DOHH2 (cell line): Measurements from ENCODE around the gene IFT43.

ENCODE experiments used
- H3F3A ChIP-seq: fragments of 200-600 bp; sonication (generic), shearing (Covaris generic); 2 replicates; pipeline ENCODE4 v1.6.0; 2016; ENCODE audit warnings: antibody characterized with exemption, mild to moderate bottlenecking; ENCODE audit not compliant: control insufficient read depth, insufficient read depth
- H3K27ac ChIP-seq: fragments of 200-600 bp; sonication (generic); 2 replicates; pipeline ENCODE4 v1.5.1; 2014; ENCODE audit warnings: low read depth, mild to moderate bottlenecking, low read length, moderate library complexity
- H3K27me3 ChIP-seq: fragments of 200-600 bp; sonication (generic); 2 replicates; pipeline ENCODE4 v1.6.1; 2014; ENCODE audit warnings: mild to moderate bottlenecking, low read length, mixed read lengths; ENCODE audit not compliant: control insufficient read depth
- H3K36me3 ChIP-seq: fragments of 200-600 bp; sonication (generic); 2 replicates; pipeline ENCODE4 v1.6.1; 2014; ENCODE audit warnings: mild to moderate bottlenecking, low read length, moderate library complexity, mixed read lengths; ENCODE audit not compliant: control insufficient read depth
- H3K4me1 ChIP-seq: fragments of 200-600 bp; sonication (generic); 2 replicates; pipeline ENCODE4 v1.6.1; 2014; ENCODE audit warnings: mild to moderate bottlenecking, low read length, mixed read lengths; ENCODE audit not compliant: control insufficient read depth
- H3K4me2 ChIP-seq: fragments of 200-600 bp; sonication (generic); 2 replicates; pipeline ENCODE4 v1.6.0; 2014; ENCODE audit warnings: mild to moderate bottlenecking, low read length, moderate library complexity
- H3K4me3 ChIP-seq: fragments of 200-600 bp; sonication (generic); 2 replicates; pipeline ENCODE4 v1.5.1; 2014; ENCODE audit warnings: mild to moderate bottlenecking, low read length, mixed read lengths
- H3K79me2 ChIP-seq: fragments of 200-600 bp; sonication (generic); 2 replicates; pipeline ENCODE4 v1.6.1; 2014; ENCODE audit warnings: mild to moderate bottlenecking, low read length, mixed read lengths; ENCODE audit not compliant: control insufficient read depth
- H3K9me2 ChIP-seq: fragments of 200-600 bp; sonication (generic); replicated peaks from 2 replicates; pipeline ENCODE4 v1.6.1; 2014; ENCODE audit warnings: mild to moderate bottlenecking, low read length, mixed read lengths; ENCODE audit not compliant: control insufficient read depth
- H3K9me3 ChIP-seq: fragments of 200-600 bp; sonication (generic); 2 replicates; pipeline ENCODE4 v1.6.1; 2014; ENCODE audit warnings: antibody characterized with exemption, low read length, mixed read lengths; ENCODE audit not compliant: control insufficient read depth, insufficient read depth
- H4K20me1 ChIP-seq: fragments of 200-600 bp; sonication (generic); 2 replicates; pipeline ENCODE4 v1.6.0; 2014; ENCODE audit warnings: low read depth, mild to moderate bottlenecking, antibody characterized with exemption, low read length, moderate library complexity; ENCODE audit not compliant: control insufficient read depth, insufficient read depth
- EZH2phosphoT487 ChIP-seq: fragments of 200-600 bp; sonication (generic); IDR thresholded peaks from 2 replicates; pipeline ENCODE4 v1.6.1; 2017; ENCODE audit warnings: borderline replicate concordance, mild to moderate bottlenecking, antibody characterized with exemption, low read length, moderate library complexity, mixed read lengths
- TF ChIP-seq, protein P1 (sequence below): fragments of 200-600 bp; sonication (generic); IDR thresholded peaks from one replicate; pipeline ENCODE4 v1.5.1; 2014; ENCODE audit warnings: antibody characterized with exemption, mild to moderate bottlenecking, low read depth, low read length; ENCODE audit not compliant: poor library complexity, severe bottlenecking

IFT43 gene

GRCh38 chr14:75995372-75996041, 9.9 kb downstream of the IFT43 start:
- TF ChIP-seq, protein P1, sequence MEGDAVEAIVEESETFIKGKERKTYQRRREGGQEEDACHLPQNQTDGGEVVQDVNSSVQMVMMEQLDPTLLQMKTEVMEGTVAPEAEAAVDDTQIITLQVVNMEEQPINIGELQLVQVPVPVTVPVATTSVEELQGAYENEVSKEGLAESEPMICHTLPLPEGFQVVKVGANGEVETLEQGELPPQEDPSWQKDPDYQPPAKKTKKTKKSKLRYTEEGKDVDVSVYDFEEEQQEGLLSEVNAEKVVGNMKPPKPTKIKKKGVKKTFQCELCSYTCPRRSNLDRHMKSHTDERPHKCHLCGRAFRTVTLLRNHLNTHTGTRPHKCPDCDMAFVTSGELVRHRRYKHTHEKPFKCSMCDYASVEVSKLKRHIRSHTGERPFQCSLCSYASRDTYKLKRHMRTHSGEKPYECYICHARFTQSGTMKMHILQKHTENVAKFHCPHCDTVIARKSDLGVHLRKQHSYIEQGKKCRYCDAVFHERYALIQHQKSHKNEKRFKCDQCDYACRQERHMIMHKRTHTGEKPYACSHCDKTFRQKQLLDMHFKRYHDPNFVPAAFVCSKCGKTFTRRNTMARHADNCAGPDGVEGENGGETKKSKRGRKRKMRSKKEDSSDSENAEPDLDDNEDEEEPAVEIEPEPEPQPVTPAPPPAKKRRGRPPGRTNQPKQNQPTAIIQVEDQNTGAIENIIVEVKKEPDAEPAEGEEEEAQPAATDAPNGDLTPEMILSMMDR = no peak
- TF ChIP-seq EZH2phosphoT487 = no peak
- no peaks in the 10 kb centered on the region for H3K9me3 ChIP-seq
- H3K4me2 ChIP-seq = no peak overlapping the region

DNA sequence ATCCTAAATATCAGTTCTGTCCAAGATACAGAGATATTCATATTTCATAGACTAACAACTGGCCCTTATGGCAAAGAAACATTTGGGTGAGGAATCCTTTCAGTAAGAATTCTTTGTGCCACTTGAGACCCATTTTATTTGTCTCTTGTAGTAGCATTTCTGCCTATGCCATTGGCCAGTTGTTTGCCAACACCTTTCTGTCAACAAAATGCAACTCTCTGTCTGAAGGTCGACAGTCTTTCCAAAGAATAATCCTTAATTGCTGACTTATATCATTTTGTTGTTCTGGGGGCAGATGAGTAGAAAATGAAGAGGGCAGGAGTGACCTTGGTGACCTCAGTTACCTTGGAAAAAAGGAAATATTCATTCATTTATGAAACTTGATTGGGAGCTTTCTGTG, 10.9 kb downstream of the IFT43 start:
- no peaks in the 10 kb centered on the region for H3F3A ChIP-seq
- no peaks in the 10 kb centered on the region for H3K9me2 ChIP-seq
- TF ChIP-seq EZH2phosphoT487 = no peak
- TF ChIP-seq, protein P1 = no peak
- H3K9me3 ChIP-seq = no peaks in the 10 kb centered on the region
- no peaks in the 10 kb centered on the region for H3K79me2 ChIP-seq
- H3K27ac ChIP-seq = no peak overlapping the region
- H3K4me2 ChIP-seq = no peak overlapping the region
- no peaks in the 10 kb centered on the region for H4K20me1 ChIP-seq
- peaks cover 9% of the 10 kb centered on the region for H3K4me1 ChIP-seq
- no peaks in the 10 kb centered on the region for H3K36me3 ChIP-seq
- H3K4me3 ChIP-seq = no peak overlapping the region
- no peaks in the 10 kb centered on the region for H3K27me3 ChIP-seq

More at GRCh38 chr14:75995372-75996041, 9.9 kb downstream of the IFT43 start:
- H3K27ac ChIP-seq = no peak overlapping the region
- no peaks in the 10 kb centered on the region for H3K9me2 ChIP-seq
- H3K36me3 ChIP-seq = no peaks in the 10 kb centered on the region
- H3K4me3 ChIP-seq = no peak overlapping the region
- H3K27me3 ChIP-seq = no peaks in the 10 kb centered on the region
- H3F3A ChIP-seq = no peaks in the 10 kb centered on the region
- H3K79me2 ChIP-seq = no peaks in the 10 kb centered on the region
- H3K4me1 ChIP-seq = peaks cover 9% of the 10 kb centered on the region
- no peaks in the 10 kb centered on the region for H4K20me1 ChIP-seq

DNA sequence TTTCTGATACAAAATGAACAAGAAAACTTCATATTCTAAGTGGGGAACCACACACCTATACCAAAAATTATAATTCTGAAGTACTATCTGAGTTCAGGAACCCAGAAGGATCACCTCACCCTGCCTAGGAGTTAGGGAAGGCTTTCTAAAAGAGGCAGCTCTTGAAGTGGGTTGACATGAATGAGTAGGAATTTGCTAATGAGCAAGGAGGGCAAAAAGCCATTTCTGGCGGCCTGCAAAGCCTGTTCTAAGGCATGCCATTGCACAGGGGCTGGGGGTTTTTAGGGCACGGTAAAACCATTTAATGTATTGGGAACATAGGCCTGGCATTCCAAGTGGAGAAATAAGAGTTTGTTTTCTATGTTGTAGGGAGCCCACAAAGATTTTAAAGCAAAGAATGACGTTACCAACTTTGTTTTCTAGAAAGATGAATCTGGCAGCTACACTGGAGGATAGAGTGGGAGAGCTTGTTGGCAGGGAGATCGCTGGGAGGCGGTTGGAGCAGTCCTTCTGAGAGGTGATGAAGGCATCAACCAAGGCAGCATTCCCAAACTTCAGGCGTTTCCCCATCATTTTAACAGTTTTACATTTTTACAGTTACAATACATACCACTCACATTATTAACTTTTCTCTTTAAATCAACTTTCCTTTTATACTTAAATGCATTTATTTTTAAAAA, 14.1 kb downstream of the IFT43 start:
- H4K20me1 ChIP-seq = no peaks in the 10 kb centered on the region

More for the DNA sequence above, 14.1 kb downstream of the IFT43 start:
- Histone ChIP-seq H3K9me2 (no peaks in the 10 kb centered on the region), H3K27ac (no peak overlapping the region), H3K4me2 (no peak overlapping the region), H3K9me3 (no peaks in the 10 kb centered on the region), H3K27me3 (no peaks in the 10 kb centered on the region), H3F3A (no peaks in the 10 kb centered on the region), H3K4me3 (no peak overlapping the region), H3K4me1 (no peaks in the 10 kb centered on the region), H3K79me2 (no peaks in the 10 kb centered on the region), H3K36me3 (no peaks in the 10 kb centered on the region)
- TF ChIP-seq, protein P1 = no peak
- TF ChIP-seq EZH2phosphoT487 = no peak
